Heart right ventricle (tissue), 12 donors: Measurements from ENCODE around the gene HAPLN1. TPM values are rescaled to one million over a fixed set of nuclear protein-coding genes. Genes with fewer than 3 reads are reported as not detected.

ENCODE experiments used
- polyA plus RNA-seq, 2 donors: library from polyadenylated mRNA; stranded (reverse); fragments of 200-250 nt; gene quantifications; one replicate each; pipeline ENCODE4 v1.2.3, GENCODE V29; 2013
- total RNA-seq, 10 donors: library from RNA; stranded (reverse); fragmentation: NEBNext Ultra II Directional in 3 of 10; extraction: Animal tissue kit (Norgen Biotek cat#: 25700) in 3 of 10; gene quantifications; one replicate each; pipeline versions ENCODE4 v1.2.1 to v1.2.4, GENCODE V29; 2021 to 2023
- donor health status: ischemic (EF 13 %, LVEDD 7.1; RV severe dilation, severe dysfunction).
- donor health status: healthy with polysubstance abuse.
- donor health status: DM: no; HTN: yes; CAD: no.
- donor health status: DM: no; HTN: no; CAD: no.
- donor health status: ischemic (EF 25% LVEDD 6.9; RV normal size, moderate dysfunction).
- donor health status: ischemic (EF 25% LVEDD 5.7; RV mildly dilated, moderate dysfunction).
- donor health status: healthy.
- donor health status: nonischemic (EF 11% LVEDD 7.7; RV severe dilation, severe dysfunction).
- donor health status: DM: yes; HTN: yes; CAD: no.
- donor health status: PGD.
- donor health status: ischemic (EF 29% LVEDD 5.4; RV normal size, mild dysfunction).
- donor health status: nonischemic (EF 23%, LVEDD 6.1; RV moderate dilation, normal function).

Gene HAPLN1
- total and polyA plus RNA-seq, 12 donors = 0.07 to 4.4 (median 1.0) TPM; not detected in 1

Other genes with a start within 250 kb of the HAPLN1 start
- gene VCAN, start 249.1 kb downstream of the HAPLN1 start, total RNA-seq = 10 to 100 TPM; 10.6 to 93.7 (median 26.3) TPM
- 10 to 100 TPM; 14.9 to 28.3 TPM for gene VCAN, start 249.1 kb downstream of the HAPLN1 start, polyA plus RNA-seq